Activated T-helper 1 cell treated with Interleukin-2 at 50 U/mL for 16 hours (primary cell): ENCODE results near the gene PHC2.

Source experiments
- DNase-seq: peaks from one replicate; pipeline ENCODE4 v3.0.0-alpha.2; 2020; ENCODE audit warnings: low read depth

PHC2 gene

DNA sequence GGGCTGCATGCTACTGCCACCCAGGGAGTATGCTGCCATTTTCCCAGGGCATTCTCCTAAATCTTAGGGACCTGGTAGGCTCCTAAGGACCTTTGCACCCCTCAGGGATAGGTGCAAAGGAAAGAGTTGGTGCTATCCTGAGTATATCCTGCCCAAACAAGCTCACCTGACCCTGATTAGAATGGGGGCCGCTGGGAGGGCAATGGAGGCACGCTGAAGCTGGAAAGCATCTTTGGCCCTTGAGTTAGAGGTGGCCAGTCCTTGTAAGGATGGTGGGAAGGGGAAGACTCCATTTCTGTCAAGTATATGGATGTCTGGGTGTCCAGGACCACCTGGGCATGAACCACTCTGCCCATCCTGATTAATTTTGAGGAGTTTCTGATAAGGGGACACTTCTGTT, 61.1 kb downstream of the PHC2 start:
- no peak for DNase-seq

- no peak for DNase-seq
Measured at GRCh38 chr1:33369081-33369480, 61.8 kb downstream of the PHC2 start.

DNA sequence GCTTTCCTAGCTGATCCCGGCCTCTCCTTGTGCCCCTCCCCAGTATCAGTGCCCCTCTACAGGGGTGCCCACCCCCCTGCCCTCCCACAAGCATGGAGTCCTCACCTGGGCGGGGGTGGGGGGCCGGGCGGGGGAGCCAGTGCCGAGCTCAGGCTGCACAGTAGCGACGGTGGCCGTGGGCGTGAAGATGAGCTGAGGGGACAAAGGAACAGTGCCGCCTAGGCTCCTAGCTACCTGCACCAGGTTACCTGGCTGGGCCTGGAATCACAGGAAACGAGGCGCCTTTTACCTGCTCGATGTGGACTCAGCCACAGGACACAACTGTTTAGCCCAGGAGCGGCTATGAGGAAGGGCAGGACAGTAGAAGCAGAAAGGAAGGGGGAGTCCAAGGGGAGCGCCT, 62.5 kb downstream of the PHC2 start:
- no peak for DNase-seq

GRCh38 chr1:33367485-33368405, 63.1 kb downstream of the PHC2 start:
- peak; percentile 73 for DNase-seq

DNA sequence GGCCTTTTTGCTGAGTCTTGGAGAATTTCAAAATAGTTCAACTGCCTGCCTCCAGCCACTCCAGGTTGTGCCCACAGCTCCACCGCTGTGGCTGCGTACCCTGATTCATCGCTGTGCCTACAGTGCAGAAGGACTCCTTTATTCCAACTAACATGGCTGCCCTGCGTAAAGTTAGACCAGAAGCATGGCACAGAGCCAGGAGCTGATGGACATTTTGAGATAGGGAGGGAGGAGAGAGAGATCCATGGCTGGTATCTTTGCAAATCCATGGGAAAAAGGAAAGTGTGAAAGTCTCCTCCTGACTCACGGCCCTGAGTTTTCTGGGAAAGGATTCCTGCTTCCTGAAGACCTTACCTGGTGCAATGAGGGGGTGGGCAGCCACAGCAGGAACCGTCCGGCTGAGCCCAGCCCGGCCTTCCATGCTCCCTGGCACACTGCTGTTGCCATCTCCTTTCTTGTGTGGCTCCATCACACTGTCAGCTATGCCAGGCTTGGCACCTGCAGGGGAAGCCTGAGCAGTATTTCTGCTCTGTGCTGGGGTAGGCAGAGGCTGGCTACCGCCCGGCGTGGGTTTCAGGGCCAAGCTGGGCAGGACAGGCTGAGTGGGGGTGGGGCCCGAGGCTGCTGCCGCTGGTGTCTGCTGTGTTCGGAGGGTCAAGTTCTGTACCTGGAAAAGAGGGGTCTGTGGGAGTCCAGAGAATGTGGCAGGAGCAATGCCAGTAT, 64.0 kb downstream of the PHC2 start:
- no peak for DNase-seq

- no peak for DNase-seq
Measured at GRCh38 chr1:33365560-33365997, 65.3 kb downstream of the PHC2 start.

DNA sequence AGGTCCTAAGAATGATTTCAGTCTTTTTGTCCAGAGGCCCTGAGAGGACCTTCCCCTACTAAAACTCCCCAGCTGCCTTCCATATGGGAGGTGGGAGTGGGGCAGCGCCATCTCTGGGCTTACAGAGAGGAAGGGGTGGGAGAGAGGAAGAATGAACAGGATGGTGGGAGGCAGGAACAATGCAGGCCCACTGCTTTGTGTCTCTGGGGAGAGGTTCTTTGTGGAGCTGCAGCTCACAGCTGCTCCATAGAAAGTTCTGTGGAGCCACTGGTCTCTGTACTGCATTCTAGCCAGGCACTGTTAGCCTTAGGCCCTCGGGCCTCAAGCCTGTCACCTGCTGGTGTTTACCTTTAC, 66.4 kb downstream of the PHC2 start:
- DNase-seq: no peak

GRCh38 chr1:33363470-33363861, 67.4 kb downstream of the PHC2 start:
- DNase-seq: no peak

DNA sequence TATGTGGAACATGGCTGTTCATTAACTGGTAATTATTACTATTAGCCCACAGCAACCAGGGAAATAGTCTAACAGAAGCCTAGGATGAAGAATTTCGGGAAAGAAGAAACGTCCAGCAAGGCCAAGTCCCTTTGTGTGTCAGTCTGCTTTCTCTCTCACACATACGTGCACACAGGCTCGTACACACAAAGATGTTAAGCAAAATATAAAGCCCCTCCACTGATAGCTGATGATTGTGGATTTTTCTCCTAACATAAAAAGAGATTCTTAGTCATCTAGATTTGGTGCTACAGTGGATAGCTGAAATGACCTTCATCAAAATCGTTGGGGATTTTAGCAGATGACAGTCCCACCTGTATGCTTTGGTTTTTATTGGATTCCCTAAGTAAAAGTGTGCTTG, 67.9 kb downstream of the PHC2 start:
- no peak for DNase-seq

GRCh38 chr1:33361532-33362235, 69.2 kb downstream of the PHC2 start:
- DNase-seq: no peak

GRCh38 chr1:33360367-33360766, 70.5 kb downstream of the PHC2 start:
- DNase-seq: no peak

DNA sequence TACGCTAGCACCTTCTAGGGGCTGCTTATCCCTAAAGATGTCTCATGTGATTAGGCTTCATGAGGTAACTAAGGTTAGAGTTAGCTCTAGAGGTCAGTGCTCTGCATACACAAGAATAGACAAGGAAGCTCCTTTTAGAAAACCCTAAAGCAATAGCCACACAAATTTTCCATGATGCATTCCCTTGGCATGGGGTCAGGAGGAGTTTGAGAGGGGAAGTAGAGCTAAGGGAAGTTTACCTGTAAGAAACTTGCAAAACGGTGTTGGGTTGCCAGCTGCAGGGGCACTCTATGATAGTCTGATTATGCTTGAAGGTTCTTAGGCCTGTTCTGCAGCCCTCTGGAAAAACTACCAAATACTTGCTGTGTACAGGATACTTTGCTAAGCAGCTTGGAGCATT, 71.0 kb downstream of the PHC2 start:
- no peak for DNase-seq

GRCh38 chr1:33358795-33359503, 71.9 kb downstream of the PHC2 start:
- no peak for DNase-seq

DNA sequence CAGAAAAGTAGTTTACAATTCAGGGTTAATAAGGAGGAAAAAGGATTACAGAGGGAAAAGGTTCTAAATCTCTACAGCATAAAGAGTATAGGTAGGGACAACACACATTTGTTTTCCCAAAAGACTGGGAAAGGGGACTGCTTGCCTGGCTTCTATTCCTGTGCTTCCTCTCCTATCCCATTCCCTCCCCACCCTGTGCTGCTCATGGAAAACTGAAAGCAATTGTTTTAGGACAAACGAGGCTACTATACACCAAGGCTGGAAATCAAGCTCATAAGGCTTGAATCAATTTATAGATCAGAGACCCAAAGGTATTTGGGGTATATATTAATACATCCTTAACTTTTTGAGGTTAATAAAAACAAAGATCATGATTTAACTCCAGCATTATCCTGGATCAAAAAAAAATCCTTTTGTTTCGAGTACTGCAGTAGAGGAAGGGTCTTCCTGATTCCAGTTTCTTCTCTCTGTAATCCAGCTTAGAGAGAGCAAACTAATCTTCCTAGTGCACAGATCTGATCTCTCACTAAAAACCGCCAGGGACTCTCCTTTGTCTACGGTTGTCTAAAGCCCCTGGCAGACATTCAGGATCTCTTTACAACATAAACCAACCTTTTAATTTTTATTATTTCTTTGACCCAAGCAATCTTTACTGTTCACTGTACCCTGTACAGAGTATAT, 72.6 kb downstream of the PHC2 start:
- no peak for DNase-seq

GRCh38 chr1:33357099-33357498, 73.8 kb downstream of the PHC2 start:
- no peak for DNase-seq

GRCh38 chr1:33354707-33355316, 76.1 kb downstream of the PHC2 start:
- DNase-seq: no peak

GRCh38 chr1:33353531-33353930, 77.4 kb downstream of the PHC2 start:
- no peak for DNase-seq

DNA sequence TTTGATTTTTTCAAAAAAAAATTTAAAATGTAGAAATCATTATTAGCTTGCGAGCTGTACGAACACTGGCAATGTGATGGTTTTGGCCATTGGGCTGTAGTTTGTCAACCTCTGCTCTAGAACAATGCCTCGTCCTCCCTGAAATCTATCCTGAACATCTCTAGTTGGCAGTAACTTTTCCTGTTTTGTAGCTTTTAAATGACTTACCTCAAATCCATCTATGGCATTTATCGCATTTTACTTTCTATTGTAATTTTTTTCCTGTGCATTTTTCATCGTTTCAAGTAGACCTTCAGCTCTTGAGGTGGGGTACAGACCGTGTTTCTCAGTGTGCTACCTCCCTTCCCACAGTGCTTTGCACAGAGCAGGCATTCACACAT, 79.6 kb downstream of the PHC2 start:
- DNase-seq: no peak

DNA sequence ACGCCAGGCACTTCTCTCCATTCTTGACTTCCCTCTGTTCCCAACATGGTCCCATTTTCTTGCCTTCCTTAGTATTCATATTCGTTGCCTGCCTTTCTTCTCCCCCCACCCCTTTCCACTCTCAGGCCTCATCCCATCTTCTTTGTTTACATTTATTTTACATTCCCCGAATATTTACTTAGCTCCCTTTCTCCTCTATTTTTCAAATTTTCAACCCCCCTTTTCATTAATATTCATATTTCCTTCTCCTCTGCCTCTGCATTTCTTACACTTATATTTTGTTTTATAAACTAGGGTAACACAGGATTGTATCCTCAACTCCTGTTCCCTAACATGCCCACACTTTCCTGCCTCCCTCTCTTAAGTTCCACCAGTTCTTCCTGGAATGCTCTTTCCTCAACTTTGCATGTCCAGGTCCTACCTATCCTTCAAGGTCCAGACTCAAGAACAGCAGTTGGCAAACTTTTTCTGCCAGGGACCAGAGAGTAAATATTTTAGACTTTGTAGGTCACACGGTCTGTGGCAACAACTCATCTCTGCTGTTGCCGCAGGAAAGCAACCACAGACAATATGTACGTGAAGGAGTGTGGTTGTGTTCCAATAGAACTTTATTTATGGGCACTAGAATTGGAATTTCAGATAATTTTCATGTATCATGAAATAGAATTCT, 80.1 kb downstream of the PHC2 start:
- DNase-seq: no peak

GRCh38 chr1:33349778-33350610, 80.9 kb downstream of the PHC2 start:
- peak; percentile 76 for DNase-seq
